GM21360 (cell line): ENCODE results near the gene CBX8.

Source experiments
- ATAC-seq: cut with Tn5 transposase; IDR thresholded peaks from one replicate; pipeline ENCODE4 v1.9.1; 2021; ENCODE audit warnings: mild to moderate bottlenecking, moderate library complexity; ENCODE audit not compliant: unreplicated experiment

The CBX8 gene

DNA sequence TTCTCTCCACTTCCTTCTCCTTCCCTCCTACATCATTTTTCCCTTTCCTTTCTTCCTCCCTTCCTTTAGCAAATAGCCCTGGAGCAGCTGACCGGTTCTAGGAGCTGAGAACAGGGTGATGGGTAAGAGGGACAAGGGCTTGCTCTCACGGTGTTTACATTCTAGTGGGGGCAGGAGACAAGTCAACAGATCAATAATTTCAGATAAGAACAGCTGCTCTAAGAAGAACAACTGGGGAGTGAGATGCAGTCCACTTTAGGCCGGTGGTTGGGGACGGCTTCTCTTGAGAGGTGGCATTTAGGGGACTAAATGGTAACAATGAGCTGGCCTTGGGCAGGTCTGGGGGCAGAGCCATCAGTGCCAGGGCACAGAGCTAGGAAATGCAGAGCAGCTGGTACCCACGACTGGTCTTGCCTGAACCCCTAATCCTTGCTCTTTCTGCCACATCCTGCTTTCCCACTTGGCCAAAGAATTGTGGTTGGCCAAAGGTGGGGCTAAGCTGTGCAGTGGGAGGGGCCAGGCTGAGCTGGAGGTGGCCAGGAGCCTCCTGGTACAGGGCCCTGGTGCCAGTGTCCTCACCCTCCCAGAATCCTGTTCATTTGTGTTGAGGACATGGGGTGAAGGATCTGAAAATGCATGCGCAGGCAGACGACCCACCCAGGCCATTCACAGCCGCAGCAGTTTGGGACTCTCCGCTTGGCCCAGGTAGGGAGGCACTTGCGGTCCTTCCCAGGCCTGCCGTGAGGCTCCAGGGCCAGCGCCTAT, 24.6 kb upstream of the CBX8 start:
- no peak for ATAC-seq

DNA sequence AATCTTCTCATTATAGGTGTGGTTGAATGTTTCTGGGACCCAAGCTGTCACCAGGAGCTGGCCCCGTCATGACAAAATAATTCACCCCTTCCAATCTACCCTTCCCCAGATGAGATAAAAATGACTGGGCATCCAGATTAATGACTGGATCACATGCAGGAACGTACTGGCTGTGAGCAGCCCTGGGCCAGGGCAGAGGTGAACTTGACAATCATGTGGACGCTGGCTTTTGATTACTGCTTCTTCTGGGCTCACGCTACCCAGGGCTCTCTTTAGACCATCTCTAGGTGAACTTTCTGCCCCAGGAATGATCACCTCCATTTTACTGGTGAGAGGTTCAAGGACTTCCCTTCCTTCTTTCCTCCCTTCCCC, 24.1 kb upstream of the CBX8 start:
- ATAC-seq: no peak

DNA sequence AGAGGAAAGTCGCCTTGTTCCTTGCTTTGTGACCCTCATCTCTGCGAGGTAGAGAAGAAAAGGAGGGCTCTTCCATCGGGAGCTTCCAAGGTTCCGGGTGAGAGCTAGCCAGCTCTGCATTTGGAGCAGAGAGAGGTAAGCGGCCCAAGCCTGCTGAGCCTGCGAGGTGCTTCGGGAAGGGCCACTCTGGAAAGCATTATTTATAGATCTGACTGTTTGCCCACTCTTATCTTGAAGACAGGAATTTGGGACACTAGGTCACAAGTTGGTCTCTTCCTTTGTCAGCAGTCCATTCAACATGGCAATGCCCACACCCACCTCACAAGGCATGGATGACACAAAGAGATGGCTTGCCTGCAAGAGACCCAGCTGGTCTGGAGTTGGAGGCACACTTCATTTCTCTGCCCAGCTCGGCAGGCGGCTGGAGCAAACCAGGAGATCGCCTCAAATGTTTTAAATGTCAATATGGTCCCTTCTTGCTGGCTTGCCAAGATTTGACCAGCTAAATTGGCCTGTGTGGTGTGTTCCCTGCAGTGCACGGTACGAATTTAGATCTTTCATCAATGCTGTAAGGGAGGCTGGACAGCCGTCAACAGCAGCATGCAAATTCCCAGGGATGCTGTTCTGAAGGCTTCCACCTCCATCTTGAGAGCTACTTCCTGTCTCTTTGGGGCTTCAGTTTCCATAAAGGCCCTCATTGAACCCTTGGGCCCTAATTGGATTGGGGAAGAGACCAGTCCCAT, 22.8 kb upstream of the CBX8 start:
- ATAC-seq: no peak

DNA sequence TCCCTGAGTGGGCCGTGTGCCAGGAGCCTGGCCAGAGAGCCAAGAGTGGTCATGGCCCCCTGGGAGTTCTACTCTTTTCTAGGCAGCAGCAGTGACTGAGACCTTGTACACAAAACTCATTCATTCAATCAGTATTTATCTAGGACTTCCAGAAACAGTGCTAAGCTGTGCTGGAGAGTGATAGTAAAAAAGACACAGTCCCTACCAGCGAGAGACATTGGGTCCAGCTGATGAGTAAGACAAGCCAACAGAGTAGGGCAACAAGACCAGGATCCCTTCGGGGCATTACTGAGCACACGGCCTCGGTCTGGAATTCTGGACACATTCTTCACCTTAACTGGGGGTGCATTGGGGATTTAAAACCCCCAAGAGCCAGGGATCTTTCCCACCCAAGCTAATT, 22.2 kb upstream of the CBX8 start:
- ATAC-seq: no peak

DNA sequence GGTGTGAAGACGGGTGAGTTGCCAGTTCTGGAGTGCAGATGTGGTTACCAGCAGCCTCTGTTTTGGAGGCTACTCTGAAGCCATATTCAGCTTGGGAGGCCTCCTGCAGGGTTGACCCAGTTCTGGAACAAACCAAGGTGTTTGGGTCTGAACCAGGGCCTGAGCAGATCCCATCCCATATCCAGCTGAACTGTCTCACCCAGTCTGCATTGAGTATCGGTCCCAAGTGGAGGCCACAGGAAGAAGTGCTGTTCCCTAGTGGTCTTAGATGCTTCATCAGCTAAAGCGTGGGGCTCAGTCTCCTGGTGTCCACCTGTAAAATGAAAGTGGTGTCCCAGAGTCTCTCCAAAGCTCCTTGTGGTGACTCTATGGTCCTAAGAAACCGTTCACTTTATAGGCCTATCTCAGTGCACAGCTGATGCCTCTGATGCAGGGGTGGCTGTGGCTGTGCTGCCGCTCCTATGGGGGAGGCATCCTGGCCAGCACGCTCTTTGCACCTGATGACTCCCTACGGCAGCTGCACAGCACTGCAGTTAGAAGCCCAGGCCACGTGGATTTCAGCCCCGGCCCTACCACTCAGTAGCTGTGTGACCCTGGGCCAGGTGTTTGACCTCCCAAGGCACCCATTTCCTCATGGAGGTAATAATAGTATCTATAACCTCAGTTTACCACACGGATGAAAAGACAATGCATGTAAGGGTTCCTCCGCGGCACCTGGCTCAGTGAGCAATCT, 21.3 kb upstream of the CBX8 start:
- no peak for ATAC-seq

DNA sequence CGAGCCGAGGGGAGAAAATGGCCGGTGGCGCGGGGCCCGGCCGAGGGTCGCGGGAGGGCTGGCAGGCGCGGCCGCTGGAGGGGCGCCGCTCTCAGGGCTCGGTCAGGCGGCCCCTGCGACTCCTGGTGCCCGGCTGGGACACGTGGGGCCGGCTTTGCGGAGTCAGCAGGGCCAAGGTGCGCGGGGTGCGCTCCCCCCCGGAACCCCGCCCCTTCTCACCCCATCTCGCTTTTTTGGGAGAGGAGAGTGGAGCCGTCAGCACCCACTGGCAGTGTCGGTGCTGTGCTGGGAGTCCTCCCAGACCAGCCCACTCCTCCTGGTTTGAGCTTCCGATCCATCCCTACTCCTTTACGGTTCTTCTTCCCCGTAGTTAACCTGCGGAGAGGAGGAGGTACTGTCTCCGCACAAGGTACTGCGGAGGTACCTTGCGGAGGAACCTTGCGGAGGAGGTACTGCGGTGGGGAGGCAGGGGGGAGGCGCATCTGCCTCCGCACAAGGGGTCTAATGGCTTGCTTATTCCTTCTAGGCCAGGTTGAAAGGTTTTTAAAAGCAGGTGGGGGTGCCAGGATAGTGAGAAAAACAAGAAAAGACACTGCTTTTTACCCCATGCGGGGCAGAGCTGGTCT, 19.1 kb upstream of the CBX8 start:
- no peak for ATAC-seq

DNA sequence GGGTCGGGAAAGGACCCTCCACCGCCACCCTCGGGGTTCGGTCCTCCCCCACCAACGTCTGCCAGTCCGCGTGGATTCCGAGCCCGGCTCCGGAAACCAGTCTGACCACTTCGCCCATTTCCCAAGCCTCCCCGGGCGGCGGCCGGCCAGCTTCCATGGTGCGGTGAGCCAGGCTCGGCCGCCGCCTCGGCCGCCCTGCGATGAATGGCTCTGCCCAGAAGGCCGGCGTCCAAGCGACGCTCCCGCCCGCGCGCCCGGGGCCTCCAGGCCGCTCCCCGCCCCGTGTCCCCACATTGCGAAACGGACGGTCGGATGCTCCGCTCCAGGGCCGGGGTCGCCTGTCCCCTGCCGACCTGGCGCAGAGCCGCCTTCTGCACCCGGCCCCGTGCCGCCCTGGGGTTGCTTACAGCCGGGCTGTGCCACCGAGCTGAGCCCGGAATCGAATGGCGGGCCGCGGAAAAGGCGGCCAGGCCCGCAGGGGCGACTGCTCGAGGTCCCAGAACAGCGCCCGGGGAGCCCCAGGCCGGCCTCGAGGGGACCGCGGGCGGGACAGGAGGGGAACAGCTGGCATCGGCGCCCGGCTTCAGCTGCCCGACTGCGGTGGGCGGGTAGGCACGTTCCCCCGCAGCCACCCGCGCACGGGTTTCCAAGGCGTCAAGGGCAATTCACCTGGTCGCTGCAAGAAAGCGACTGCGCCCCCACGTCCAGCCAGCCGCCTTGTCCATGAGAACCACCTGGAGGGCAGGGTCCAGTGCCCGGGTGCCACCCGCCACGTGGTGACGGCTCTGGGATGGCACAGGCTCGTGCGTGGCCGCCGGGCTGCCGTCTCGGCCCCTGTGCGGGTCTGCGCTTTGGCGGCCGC, 18.3 kb upstream of the CBX8 start:
- no peak for ATAC-seq

DNA sequence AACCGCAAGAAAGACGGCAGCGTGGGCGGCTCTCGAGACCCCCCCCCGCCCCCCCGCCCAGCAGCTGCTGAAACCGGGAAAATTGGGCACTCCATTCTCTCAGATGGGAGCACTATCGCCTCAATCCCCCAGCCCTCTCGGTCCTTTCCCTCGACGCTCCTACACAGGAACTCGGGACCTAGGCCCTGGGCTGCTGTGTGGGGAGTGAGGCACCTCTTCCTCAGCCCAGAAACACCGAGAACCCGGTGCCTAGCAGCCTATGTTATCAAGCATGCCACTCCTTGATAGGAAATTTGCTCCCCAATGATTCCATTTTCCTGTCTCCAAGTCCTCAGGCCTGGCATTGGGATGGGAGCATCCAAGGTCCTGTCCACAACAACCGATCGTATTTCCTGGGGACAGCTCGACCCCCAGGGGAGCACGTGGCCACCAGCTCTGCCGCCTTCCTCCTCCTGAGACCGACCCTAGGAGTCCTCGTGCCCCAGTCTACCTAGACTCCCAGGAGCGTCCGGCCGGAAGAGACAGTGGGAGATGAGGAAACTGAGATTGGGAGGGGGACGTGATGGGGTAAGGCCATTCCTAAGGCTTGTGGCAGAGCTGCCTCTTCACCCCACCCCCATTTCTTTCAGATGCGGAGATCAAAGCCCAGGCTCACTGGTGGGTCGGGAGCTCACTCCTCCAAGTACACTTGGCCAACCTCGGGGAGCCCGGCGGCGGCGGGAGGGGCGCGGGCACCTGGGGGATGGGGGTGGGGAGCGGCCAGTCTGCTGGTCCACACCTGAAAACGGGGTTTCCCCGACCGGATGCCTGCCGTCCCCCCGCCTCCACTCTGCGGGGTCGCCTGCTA, 17.5 kb upstream of the CBX8 start:
- ATAC-seq: no peak

DNA sequence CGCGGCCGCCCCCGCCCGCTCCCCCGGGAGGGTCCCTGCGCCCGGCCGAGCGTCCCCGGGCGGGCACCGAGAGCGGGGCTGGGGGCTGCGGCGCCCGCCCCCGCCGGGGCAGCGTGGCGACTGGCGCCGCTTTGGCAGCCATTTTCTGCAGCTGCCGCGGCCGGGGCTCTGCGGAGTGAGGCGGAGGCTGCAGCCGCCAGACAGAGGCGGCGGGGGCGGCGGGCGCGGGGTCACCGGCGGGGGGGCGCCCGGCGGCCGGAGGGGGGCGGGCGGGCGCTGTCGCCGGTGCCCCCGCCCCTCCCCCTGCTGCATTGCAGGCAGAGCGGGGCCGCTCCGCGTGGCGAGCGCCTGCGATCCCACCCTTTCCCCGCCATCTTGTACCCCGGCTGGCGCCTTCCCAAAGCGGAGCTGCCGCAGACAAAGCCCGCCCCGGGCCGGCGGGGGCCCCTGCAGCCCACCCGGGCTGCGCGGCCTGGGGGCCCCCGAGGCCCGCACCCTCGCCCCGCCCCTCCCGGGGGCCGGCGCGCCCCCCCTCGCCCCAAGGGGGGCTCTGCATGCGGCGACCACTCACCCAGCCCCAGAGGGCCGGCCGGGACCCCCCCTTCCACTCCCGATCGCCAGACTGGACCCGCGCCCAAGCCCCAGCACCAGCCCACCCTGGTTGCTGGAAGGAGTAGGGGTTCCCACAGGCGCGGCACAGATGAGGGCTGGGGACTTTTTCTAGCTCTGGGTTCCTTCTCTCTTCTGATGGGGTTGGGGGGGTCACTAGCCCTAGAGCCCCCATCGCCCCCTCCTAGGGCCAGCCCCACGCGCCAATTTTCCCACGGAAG, 16.6 kb upstream of the CBX8 start:
- ATAC-seq: no peak

DNA sequence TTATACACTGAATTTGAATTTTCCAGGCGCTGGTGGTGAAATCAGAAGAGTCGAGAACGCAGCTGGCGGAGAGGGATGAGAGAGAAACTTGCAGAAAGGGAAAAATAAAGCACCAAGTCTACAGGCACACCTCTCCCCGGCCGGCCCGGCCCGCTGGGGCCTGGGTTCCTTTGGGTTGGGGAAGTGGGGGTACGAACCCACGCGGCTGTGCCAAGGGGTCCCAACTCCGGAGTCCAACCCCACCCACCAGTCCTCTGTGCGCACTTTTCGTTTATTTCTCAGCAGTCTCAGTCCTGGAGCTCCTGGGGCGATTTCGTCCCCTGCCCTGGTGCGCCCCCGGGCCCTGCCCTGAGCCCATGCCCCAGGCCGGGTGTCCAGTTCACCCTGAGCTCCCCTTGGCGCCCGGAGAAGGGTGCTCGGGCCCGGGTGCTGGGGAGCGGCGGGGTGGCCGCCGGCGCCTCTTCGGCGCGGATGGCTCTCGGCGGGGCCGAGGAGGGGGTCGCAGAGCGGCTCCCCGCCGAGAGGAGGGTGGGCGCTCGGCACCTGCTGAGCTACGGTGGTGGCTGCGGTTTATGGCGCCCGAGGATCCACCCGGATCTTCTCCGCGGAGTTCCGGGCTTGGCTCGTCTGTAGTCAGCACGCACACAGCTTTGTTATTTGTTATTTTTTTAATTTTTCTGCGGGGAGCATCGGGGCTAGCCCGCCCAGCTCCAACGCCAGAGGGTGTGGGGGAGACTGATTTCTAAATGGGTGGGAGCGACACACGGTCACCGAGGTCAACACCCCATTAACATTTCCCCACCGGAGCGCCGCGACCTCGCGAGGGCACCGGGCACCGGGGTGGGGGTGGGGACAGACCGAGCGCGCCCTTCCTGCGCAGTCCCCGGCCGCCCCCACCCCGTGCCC, 15.7 kb upstream of the CBX8 start:
- no peak for ATAC-seq

DNA sequence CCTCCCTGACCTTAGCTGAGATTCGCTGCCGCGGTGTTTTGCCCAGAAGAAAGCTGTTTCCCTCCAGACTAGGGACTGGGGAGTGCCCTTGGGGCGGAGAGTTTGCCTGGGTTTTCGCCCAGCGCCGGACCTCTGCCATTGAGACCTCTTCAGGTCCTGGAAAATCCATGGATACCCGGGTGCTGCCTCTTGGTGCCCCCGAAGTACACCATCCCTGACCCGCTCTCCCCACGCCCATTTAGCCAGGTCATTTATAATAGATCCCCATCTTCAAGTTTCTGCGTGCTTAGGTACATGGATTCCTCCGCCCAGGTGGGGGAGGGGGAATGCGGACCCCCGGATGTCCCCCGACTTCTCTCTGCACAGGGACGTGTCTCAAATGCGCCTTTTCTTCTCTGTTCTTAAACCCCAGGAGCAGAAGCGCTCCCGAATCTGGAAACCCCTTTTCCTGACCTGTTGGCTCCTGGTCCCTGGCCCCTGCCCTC, 15.0 kb upstream of the CBX8 start:
- ATAC-seq: no peak

DNA sequence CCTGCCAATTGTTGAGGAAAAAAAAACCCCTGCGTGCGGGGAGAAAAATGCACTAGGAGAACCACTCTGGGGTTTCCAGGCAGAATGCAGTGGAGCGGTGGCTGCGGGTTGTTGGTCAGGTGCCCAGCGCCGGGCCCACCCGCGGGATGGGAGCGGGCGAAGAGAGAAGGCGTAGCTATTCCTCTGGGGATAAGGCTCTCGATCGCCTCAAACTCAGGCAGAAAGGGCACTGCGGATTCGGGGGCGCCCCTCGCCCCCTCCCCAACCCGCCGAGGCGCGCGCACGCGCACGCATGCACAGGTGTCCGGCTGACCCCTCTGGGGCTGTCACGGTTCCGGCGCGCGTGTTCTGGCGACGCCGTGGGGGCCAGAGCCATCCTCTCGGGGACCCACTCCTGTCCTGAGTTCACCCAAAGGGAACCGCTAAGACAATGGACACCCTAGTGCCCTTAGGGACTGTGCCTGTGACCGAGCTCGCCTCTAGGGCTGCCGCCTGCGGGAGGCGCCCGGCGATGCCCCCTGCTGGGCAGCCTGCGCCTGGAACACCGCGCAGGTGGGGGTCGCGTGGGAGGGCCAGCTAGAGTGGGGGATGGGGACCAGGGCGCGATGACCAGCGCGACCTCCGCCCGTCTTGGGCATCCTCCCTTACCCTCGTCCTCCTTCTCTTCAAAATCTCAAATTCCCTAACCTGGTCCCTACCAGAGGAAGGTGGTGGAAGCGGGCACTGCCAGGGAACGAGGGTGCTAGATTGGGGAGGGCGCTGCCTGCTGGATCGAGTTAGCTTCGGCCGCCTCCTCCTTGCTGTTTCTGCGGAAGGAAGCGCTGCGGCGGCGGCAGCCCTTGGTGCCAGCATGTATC, 14.4 kb upstream of the CBX8 start:
- ATAC-seq: no peak

DNA sequence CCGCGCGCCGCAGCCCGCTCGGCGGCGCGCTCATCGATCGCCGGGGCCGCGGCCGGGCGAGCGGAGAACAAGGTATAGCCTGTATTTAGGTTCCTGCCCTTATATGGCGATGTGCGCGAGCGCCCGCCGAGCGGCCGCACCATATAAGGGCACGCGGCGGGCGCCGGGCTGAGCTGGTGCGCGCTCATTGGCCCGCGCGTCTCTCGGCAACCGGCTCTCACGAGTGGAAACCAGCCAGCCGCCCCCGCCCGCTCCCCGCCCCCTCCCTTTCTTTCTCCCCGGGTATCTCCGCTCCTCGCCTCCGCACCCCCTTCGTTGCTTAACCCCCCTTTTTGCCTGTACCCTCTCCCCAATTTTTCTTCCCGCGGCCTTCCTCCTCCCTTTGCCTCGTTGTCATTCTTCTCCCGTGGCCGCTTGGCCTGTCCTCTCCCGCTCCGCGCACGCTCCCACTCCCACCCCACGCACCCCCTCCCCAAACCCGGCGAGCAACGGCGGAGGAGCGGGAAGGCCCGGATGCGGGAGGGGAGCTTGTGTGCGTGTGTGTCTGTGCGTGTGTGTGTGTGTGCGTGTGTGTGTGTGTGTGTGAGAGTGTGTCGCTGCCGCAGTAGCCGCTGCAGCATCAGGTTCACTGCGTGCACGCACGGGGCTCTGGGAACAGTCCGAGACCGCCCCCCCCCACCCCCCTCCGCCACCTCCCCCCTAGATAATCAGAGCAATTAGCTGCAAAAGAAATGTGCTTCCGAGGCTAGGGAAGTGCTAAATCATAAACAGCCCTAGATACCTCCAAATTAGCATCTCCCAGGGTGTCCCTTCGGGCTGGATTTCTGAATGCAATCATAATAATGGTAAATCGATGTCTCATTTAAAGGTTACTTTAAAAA, 13.5 kb upstream of the CBX8 start:
- peak; percentile 74 for ATAC-seq

DNA sequence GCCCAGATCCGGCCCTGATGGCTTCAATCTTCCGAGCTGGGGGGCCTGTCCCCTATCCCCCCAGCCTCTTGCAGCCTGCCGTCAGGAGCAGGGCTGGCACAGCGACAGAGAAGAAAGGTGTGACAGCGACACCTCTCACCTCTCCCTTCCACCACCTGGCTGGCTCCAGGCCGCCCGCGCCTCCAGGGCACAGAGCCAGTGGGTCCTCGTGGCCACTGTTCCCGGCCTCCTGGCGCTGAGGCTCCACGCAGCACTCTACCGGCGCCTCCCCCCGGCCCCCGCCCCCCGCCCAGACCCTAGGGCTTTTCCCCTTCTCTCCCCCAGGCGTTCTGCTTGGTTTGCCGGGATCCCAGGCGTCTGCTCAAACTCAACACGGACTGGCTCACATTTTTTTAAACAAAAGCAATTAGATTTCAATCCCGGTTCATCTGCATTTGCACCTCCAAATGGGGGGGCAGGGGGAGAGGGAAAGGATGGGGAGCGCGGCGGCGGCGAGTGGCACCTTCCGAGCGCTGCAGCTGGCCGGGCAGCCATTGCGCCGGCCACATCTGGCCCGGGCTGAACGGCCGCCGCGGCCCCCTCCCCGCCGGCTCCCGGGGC, 12.8 kb upstream of the CBX8 start:
- no peak for ATAC-seq
